SU-DHL-6 (cell line): ENCODE data around the gene CCSER2.

Experiments
- H2AFZ ChIP-seq: fragments of 200-600 bp; sonication (generic); 2 replicates; pipeline ENCODE4 v1.6.1; 2014; ENCODE audit warnings: low read depth, mild to moderate bottlenecking, moderate library complexity, mixed read lengths, antibody characterized with exemption, low read length; ENCODE audit not compliant: severe bottlenecking
- H3F3A ChIP-seq: fragments of 200-600 bp; shearing (Covaris generic); 2 replicates; pipeline ENCODE4 v1.6.0; 2016; ENCODE audit warnings: antibody characterized with exemption, mild to moderate bottlenecking; ENCODE audit not compliant: insufficient read depth
- H3K27ac ChIP-seq: fragments of 200-600 bp; sonication (generic); 2 replicates; pipeline ENCODE4 v1.5.1; 2016; ENCODE audit warnings: low read depth, mild to moderate bottlenecking, low read length, moderate library complexity, mixed read lengths
- H3K27me3 ChIP-seq: fragments of 200-600 bp; sonication (generic), shearing (Covaris generic); 2 replicates; pipeline ENCODE4 v1.6.0; 2014; ENCODE audit warnings: mild to moderate bottlenecking, low read length
- H3K36me3 ChIP-seq: fragments of 200-600 bp; sonication (generic); 2 replicates; pipeline ENCODE4 v1.6.1; 2014; ENCODE audit warnings: mild to moderate bottlenecking, low read length, mixed read lengths
- H3K4me2 ChIP-seq: fragments of 300-600, 200-600 bp; shearing (Covaris generic), sonication (generic); 2 replicates; pipeline ENCODE4 v1.6.0; 2014; ENCODE audit warnings: low read length, low read depth, mild to moderate bottlenecking; ENCODE audit not compliant: poor library complexity, severe bottlenecking
- H3K4me3 ChIP-seq: fragments of 200-600 bp; sonication (generic); 2 replicates; pipeline ENCODE4 v1.5.1; 2014; ENCODE audit warnings: antibody characterized with exemption, low read length, mild to moderate bottlenecking, mixed read lengths; ENCODE audit not compliant: insufficient read depth, poor library complexity, severe bottlenecking
- H3K79me2 ChIP-seq: fragments of 200-600 bp; sonication (generic); 2 replicates; pipeline ENCODE4 v1.6.1; 2014; ENCODE audit warnings: mild to moderate bottlenecking, low read length, moderate library complexity; ENCODE audit not compliant: insufficient read depth
- H3K9ac ChIP-seq: fragments of 200-600 bp; sonication (generic); 2 replicates; pipeline ENCODE4 v1.7.0; 2014; ENCODE audit warnings: mild to moderate bottlenecking, low read length
- H3K9me2 ChIP-seq: fragments of 200-600 bp; sonication (generic); replicated peaks from 2 replicates; pipeline ENCODE4 v1.6.1; 2014; ENCODE audit warnings: low read length; ENCODE audit not compliant: insufficient read depth
- H3K9me3 ChIP-seq: fragments of 200-600 bp; sonication (generic); 2 replicates; pipeline ENCODE4 v1.6.1; 2014; ENCODE audit warnings: low read length, mixed read lengths; ENCODE audit not compliant: insufficient read depth
- H4K20me1 ChIP-seq: fragments of 200-600 bp; sonication (generic); 2 replicates; pipeline ENCODE4 v1.6.1; 2014; ENCODE audit warnings: low read depth, mild to moderate bottlenecking, antibody characterized with exemption, low read length, moderate library complexity, mixed read lengths
- CTCF ChIP-seq: fragments of 200-600 bp; sonication (generic); IDR thresholded peaks from one replicate; pipeline ENCODE4 v1.5.1; 2017; ENCODE audit warnings: antibody characterized with exemption, mild to moderate bottlenecking, low read length, moderate library complexity; ENCODE audit not compliant: insufficient read depth, poor library complexity, severe bottlenecking
- EZH2phosphoT487 ChIP-seq: fragments of 200-600 bp; sonication (generic), shearing (Covaris generic); conservative IDR thresholded peaks from 2 replicates; pipeline ENCODE4 v1.6.1; 2018; ENCODE audit warnings: mild to moderate bottlenecking, antibody characterized with exemption, low read length, moderate library complexity, mixed read lengths

CCSER2 gene

GRCh38 chr10:84365335-84365881, 37.0 kb downstream of the CCSER2 start:
- Histone ChIP-seq H3F3A (no peaks in the 10 kb centered on the region), H3K9me3 (no peaks in the 10 kb centered on the region), H3K27ac (no peak overlapping the region), H3K4me2 (no peak overlapping the region), H3K27me3 (no peaks in the 10 kb centered on the region), H3K79me2 (no peaks in the 10 kb centered on the region), H3K9ac (no peak overlapping the region), H3K9me2 (no peaks in the 10 kb centered on the region), H4K20me1 (peaks cover 8% of the 10 kb centered on the region; the same call in 1 of the 2 replicates), H3K4me3 (no peak overlapping the region), H2AFZ (no peak overlapping the region), H3K36me3 (no peaks in the 10 kb centered on the region)
- TF ChIP-seq EZH2phosphoT487 (no peak), CTCF (no peak)

- no peak overlapping the region for H3K27ac ChIP-seq
- no peaks in the 10 kb centered on the region for H3K9me2 ChIP-seq
- H3K4me3 ChIP-seq, result no peak overlapping the region
- H3K9ac ChIP-seq, result no peak overlapping the region
- no peaks in the 10 kb centered on the region for H3K9me3 ChIP-seq
- no peaks in the 10 kb centered on the region for H3K27me3 ChIP-seq
- H3F3A ChIP-seq, result no peaks in the 10 kb centered on the region
- no peak overlapping the region for H2AFZ ChIP-seq
- H3K4me2 ChIP-seq, result no peak overlapping the region
- H3K36me3 ChIP-seq, result no peaks in the 10 kb centered on the region
- H4K20me1 ChIP-seq, result 0 out of 2 replicates have a peak, but pooled peaks cover 5% of the 10 kb centered on the region
- TF ChIP-seq EZH2phosphoT487 (no peak), CTCF (no peak)
- H3K79me2 ChIP-seq, result no peaks in the 10 kb centered on the region
Observed at GRCh38 chr10:84366041-84366440, 37.7 kb downstream of the CCSER2 start.

GRCh38 chr10:84367256-84367655, 38.9 kb downstream of the CCSER2 start:
- Histone ChIP-seq H3K4me2 (no peak overlapping the region), H4K20me1 (0 out of 2 replicates have a peak, but pooled peaks cover 5% of the 10 kb centered on the region), H3K9me3 (no peaks in the 10 kb centered on the region), H3K9ac (no peak overlapping the region), H2AFZ (no peak overlapping the region), H3K27me3 (no peaks in the 10 kb centered on the region), H3K9me2 (no peaks in the 10 kb centered on the region), H3K4me3 (no peak overlapping the region), H3F3A (no peaks in the 10 kb centered on the region), H3K79me2 (no peaks in the 10 kb centered on the region), H3K27ac (no peak overlapping the region), H3K36me3 (no peaks in the 10 kb centered on the region)
- TF ChIP-seq CTCF (no peak), EZH2phosphoT487 (no peak)
